Measurements from ENCODE around the gene USP49.

Gene USP49

DNA sequence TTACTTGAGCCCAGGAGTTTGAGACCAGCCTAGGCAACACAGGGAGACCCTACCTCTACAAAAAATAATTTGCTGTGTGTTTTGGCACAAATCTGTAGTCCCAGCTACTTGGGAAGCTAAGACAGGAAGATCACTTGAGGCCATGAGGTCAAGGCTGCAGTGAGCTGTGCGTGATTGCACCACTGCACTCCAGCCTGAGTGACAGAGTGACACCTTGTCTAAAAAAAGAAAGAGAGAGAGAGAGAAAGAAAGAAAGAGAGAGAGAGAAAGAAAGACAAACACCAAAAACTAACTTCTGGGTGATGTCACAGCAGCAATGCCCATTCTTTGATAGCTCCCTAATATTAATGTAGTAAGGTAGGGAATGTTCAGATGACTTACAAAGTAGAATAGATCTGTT lies 20.4 kb downstream of the USP49 start:
- DNase-seq (ENCODE audit: low read depth in 2 of 2): no peak

DNA sequence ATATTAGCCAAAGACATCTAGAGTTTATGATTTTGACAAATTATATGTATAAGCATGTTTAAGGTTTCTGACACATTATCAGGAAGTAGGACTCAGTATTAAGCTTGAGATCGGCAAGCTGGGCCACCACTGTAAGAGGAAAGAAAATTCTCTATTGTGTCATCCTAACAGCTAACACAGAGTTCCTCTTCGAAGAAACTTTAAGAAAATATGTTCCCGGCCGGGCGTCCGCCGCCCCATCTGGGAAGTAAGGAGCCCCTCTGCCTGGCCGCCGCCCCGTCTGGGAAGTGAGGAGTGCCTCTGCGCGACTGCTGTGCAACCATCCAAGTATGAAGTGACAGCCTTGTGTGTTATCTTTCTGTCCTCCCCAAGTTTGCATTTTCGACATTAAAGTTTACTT lies 23.0 kb downstream of the USP49 start:
- no peak for DNase-seq (ENCODE audit: low read depth in 2 of 2)

DNA sequence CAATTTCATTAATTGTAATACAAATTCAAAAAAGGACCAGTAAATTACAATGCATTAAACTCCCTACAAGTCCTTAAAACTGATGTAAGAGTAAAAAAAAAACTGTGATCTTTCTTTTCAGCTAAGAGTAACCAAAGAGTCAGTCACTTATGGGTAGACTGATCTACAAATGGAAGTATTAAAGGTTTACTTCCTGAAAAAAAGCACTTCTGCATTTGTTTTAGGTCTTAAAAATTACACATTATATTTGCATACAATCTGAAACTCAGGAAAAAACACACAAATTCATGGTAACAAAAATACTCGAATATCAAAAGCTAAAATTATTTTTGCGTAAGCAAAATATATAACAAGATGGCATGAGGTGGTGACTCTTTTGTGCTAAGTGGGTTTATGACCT lies 23.5 kb downstream of the USP49 start:
- no peak for DNase-seq (ENCODE audit: low read depth in 2 of 2)

DNA sequence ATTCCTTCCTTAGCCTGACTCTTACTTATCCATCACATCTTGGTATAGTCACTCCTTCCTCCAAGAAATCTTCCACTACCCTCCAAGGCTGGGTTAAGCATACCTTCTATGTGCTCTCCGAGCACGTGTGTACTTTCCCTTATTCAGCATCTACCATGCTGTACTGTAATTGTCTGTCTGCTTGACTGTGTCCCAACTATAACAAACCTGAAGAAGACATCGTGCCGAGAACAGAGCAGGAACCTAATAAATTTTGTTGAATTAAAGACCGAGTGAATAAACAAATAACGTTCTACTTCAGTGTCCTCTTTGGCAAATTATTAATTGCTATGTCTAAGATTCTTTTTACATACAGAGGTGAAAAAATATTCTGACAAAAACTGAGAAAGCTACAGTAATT lies 35.8 kb downstream of the USP49 start:
- DNase-seq (ENCODE audit: low read depth in 2 of 2): no peak

DNA sequence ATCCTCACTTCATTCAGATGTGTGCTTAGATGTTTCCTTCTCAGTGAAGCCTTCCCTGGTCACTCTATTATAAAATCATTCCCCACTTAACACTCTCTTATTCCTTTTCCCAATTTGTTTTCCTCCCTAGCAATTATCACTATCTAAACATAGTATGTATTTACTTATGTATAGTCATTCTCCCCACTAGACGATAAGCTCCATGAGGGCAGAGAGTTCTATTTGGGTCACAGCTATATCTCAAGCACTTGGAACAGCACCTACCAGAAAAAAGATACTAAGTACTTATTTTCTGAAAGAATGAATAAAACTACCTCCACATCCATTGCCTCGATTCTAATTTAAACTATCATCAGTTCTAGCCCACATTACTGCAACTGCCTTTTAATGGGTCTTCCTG lies 36.5 kb downstream of the USP49 start:
- no peak for DNase-seq (ENCODE audit: low read depth in 2 of 2)

DNA sequence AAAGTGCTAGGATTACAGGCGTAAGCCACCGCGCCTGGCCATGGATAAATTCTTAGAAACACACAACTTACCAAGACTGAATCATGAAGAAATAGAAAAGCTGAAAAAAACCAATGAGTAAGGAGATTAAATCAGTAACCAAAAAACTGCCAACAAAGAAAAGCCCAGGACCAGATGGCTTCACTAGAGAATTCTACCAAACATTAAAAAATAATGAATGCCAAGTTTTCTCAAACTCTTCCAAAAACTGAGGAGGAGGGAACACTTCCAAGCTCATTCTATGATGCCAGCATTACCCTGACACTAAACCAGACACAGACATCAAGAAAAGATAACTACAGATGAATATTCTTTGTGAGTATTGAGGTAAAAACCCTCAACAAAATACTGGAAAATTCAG lies 44.3 kb downstream of the USP49 start:
- no peak for DNase-seq (ENCODE audit: low read depth in 2 of 2)

DNA sequence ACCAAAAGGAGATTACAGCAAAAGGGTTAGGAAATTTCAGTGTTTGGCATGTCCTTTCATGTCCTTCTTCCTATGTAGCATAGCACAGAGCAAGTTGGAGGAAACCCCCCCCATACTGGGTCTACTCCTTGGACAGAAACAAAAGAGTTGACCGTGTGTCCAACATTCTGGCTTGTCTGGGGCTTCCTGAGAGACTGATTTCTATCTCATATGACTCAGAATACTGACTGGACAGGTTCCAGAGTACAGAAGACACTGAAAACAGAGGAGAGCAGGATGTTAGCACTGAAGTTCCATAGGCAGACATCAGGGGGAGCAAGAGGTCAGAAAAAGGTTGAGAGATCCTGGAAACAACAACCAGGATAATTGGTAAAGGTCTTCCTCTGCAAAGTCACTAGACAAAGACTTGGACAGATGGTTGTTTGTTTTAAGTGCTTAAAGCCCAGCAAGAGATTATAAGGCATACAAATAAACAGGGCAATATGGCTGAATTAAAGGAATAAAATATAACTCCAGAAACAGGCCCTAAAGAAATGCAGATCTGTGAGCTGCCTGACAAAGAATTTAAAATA lies 48.4 kb downstream of the USP49 start:
- peak; percentile 5 to 7 for DNase-seq (ENCODE audit: low read depth in 2 of 2)

DNA sequence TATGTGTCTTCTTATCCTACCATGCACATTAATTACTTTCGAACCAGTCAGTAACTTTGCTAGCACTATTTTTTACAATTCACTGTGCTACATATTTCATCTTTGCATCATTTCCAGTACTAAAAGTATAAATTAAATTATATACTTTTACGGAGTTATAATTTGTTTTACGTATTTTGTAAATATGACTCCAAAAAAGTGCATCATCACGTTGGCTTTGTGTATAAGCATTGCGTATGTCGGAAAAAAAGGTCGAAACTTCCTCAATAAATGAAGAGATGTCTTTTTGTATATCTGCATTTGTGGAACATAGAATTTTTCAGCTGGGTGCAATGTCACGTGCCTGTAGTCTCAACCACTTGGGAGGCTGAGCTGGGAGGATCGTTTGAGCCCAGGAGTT lies 52.0 kb downstream of the USP49 start:
- no peak for DNase-seq (ENCODE audit: low read depth in 2 of 2)

DNA sequence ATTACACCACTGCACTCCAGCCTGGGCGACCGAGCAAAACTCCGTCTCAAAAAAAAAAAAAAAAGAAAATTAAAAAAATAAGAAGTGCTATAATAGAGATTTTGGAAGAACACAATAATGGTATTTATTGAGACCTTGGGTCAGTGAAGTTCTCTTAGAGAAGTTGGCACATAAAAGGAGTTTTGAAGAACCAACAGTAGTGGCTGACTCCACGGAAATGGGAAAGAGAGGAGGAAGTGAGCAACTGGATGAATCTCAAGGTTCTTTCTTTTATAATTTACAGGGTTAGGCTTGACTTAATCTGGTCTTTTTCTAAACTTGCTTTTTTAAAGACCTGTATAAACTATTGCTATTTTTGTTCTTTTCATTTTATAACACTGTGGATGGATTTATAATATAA lies 54.8 kb downstream of the USP49 start:
- no peak for DNase-seq (ENCODE audit: low read depth in 2 of 2)

DNA sequence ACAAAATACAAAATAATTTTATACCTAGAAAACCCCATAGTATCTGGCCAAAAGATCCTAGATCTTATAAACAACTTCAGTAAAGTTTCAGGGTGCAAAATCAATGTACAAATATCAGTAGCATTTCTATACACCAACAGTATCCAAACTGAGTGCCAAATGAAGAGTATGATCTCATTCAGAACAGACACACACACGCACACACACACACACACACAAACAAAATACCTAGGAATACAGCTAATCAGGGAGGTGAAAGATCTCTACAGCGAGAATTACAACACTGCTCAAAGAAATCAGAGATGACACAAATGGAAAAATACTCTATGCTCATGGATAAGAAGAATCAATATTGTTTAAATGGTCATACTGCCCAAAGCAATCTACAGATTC lies 58.5 kb downstream of the USP49 start:
- DNase-seq (ENCODE audit: low read depth in 2 of 2): no peak

DNA sequence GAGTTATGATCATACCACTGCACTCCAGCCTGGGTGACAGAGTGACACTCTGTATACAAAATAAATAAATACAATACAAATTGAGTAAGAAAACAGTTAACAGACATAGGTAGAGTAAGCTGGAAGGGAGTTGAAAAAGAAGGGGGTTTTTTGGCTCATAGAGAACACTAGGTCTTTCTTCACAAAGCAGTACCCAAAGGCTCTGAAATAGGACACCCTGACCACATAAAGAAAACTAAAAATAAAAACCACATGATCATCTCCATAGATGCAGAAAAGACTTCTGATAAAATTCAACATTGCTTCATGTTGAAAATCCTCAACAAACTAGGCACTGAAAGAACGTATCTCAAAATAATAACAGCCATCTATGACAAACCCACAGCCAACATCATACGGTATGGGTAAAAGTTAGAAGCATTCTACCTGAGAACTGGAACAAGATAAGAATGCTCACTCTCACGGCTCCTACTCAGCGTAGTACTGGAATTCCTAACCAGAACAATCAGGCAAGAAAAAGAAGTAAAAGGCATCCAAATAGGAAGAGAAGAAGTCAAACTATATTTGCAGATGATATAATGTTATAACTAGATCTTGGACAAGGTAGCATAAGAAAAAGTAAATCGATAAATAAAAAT lies 59.0 kb downstream of the USP49 start:
- no peak for DNase-seq (ENCODE audit: low read depth in 2 of 2)

DNA sequence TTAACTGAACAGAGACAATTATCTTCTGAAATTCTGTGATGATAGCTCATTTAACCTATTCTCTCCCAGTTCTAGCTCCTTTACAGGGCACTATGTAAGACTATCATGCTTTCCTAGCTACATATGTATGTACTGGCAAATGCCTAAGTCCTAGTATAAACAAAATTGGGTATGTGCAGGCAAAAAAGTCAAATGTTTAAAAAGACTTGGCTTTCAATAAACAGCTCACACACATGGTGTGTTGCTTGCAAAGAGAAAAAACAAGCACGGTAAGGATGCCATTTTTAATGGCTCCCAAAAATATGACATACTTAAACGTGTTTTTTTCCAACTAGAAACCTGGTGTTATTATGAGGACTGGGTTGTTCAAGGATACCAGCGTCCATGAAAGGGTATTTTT lies 62.9 kb downstream of the USP49 start:
- DNase-seq (ENCODE audit: low read depth in 2 of 2): no peak

DNA sequence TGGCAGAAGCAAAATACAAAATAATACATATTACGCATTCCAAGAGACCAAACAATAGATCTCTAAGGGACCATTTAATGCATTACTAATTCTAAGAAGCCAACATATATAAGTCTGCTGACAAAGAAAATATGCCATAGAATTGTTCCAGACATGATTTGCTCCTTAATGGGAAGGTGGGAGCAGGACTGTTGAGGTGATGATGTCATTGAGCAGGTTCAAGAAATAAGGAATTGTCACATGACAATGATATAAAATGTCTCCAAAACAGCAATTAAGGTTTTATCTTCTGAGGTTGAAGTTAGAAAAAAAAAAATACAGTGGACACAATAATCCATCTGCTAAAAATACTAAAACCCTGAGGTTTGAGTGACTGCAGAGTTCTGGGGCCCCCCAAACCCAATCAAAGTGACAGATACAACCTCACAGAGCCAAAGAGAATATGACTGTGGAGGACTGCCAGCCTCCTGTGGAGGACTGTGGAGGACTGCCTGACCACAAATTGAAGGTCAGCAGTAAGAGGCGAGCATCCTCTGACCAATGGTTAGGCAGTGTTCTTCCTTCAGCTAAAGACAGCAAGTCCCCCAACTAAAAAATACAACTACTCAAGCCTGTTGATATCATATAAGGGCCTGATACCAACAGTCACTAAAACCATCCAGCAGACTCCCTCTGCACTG lies 68.7 kb downstream of the USP49 start:
- DNase-seq (ENCODE audit: low read depth in 2 of 2): no peak

DNA sequence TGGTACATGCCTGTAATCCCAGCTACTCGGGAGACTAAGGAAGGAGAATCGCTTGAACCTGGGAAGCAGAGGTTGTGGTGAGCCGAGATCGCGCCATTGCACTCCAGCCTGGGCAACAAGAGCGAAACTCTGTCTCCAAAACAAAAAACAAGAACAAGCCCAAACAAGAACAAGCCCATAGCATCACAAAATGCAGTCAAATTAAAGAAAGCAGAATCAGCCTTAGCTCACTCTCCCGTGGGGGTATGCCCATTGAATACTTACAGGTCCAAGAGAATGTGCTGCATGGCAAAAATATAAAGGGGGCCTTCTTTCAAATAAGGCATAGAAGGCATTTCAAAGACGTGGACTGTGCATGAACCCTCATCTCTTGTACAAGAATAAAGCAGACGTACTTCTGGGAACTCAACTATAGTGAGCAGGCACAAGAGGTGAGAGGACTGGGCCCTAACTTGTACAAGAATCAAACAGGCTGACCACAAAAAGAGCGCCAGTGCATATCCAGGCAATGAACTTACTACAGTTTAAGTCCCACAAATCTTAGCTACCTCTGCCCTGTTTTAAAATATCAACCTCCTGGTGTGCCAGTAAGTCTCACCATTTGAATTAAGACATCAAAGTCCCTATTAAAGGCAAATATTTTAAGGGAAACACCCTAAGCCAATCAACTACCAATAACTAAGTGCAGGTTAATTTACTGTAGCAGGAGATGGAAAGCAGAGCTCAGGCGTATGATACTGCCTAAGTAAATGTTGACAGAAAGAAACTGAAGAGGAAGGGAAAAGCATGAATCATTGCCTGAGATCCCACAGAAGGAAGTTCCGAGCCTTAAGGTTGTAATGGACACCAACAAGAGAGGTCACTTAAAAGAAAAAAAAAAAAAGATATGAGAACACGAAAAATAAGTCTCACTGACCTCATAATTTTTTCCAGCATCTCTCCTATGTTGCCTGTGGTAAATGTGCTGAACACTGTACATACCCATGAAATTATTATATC lies 70.3 kb downstream of the USP49 start:
- no peak for DNase-seq (ENCODE audit: low read depth in 2 of 2)

DNA sequence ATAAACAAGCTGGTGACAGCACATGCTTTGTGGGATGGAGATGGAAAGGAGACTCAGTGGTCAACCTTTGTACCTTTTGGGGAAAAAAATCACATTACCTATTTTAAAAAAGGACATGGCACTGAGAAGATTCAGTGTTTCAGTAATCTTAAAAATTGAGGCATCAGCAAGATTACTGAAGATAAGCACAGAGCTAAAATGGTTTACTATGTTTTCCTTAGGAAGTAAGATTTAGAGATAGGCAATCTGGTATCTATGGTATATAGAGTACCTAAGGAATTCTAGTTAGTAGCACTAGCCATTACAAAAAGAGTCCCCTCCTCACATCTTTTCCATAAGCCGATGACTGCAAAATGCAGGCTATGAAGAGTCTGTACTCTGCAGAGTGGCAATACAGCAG lies 72.0 kb downstream of the USP49 start:
- no peak for DNase-seq (ENCODE audit: low read depth in 2 of 2)

DNA sequence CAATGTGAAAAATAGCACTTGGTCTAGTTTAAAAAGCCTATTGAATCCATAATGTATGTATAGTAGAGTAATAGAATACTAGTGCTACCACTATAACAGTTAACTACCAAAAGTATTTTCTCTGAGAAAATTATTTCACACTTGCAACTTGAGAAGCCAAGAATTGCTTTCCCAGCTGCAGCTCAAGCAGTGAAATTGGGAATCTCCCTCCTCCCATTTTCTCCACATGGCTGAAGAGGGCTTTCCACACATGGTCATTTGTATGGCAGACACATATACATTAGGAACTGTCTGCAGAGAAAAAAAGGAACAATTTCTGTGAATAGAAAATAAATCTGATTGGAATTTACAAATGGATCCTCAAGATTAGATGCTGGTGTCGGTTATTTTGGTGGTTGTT lies 73.2 kb downstream of the USP49 start:
- no peak for DNase-seq (ENCODE audit: low read depth in 2 of 2)

DNA sequence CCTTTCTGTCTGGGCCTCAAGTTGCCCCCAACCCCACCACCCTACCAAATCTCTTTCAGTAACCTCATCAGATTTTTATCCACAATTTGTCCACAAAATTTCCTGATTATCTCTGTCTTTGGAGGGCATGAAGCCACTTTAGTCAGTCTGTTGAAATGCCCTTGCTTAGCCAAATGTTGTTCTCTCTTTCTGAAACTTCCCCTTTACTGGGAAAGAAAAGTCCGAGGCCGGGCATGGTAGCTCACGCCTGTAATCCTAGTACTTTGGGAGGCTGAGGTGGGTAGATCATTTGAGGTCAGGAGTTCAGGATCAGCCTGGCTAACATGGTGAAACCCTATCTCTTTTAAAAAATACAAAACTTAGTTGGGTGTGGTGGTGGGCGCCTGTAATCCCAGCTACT lies 73.9 kb downstream of the USP49 start:
- DNase-seq (ENCODE audit: low read depth in 2 of 2): no peak

DNA sequence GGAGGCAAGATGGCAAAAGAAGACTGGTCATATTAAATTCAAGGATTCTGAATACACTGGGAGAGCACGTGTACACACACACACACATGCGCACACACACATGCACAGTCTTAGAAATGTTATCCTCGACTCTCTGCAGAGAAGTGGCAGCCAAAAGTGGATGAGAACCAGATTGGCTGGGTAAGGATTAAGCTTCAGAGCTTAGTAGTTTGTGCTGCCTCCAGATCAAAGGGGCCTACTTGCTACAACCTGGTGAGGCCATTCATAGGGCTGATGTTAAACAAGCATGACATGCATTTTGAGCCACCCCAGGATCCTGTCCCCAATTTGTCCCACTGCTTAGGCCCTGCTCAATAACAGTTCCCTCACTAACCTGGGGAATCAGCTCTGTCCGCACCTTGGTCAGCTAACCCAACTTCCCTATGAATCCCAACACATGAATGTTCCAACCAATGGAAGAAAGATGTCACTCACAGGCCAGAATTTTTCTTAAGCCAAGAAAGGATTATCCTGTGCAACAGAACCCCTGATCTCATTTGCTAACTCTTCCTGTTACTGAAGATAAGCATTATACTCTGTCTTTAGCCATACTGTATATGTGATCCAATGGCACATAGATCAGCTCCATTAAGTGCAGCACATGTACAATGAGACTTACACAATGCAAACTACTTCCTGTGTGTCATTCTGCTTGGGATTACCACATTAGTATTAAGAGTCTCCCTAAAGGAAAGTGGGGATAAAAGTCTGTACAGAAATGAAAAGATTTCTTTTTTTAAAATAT lies 76.7 kb downstream of the USP49 start:
- no peak for DNase-seq (ENCODE audit: low read depth in 2 of 2)

DNA sequence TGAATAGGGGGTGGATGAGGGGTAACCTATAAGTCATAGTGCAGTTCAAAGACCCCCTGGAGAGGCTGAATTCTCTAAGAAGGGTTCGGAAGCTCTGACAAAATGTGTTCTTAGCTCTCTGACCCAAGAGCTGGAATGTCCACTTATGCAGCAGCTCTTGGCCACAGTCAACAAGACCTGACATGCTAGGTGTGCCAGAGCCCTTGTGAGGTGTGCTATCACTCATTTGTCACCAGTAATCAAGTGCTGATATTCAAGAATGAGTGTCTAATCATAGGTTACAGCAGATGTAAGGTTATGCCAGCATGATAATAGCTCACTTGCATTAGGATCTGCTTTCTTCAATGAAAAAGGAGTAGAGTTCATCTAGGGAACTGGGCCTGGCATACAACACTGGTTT lies 79.6 kb downstream of the USP49 start:
- no peak for DNase-seq (ENCODE audit: low read depth in 2 of 2)

DNA sequence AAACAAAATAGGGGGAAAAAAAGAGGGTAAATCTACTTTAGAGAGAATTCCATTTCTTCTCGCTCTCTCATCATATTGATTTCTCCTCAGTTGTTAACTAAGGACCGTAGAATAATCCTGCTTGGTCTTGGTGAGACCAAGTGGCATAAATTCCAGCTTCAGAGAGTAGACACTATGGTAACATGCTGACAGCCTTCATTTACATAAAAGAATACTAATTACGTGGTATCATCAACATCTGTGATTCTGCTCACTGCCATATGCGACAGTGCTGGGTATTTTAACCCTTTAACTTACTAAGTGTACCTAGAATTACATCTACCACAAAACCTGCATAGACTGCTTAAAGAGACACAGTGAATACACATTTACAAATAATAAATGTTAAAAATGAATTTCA lies 80.5 kb downstream of the USP49 start:
- DNase-seq (ENCODE audit: low read depth in 2 of 2): no peak

DNA sequence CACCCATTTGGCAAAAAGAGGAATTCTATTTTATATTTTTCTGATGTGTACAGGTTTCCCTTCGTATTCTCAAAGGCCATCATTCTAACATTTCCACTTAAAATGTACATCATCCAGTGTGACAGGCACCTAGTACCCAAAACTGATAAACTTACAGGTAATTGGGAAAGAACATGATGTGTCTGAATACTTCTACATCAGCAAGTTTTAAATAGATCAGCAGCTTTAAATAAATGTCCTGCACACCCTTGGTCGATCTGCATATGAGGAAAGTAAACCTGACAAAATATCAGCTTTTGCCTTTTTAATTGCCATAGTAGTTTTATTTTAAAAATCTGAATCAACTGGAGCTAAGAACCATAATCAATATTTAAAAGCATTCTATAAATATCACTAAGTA lies 81.2 kb downstream of the USP49 start:
- DNase-seq (ENCODE audit: low read depth in 2 of 2): no peak

DNA sequence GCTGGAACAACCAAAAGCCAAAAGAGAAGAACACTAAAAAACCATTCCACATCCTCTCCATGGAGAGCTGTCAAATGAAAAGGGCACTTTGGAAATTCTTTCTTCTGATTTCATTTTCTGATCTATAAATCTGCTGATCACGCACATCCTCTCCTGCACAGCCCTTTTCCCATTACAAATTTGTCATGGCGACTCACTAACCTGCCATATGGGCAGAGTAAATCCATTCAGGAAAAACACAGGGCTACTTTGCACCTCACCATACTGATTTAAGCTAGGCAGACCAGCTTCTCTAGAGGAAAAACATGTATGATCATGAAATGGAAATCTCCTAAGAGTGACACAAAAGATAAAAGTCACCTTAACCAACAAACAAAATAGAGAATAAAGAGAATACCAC lies 81.7 kb downstream of the USP49 start:
- no peak for DNase-seq (ENCODE audit: low read depth in 2 of 2)

All from stimulated activated CD8-positive, alpha-beta memory T cell treated with anti-CD3 and anti-CD28 coated beads, Interleukin-15, amount 100 ng/mL, for 48 hours (primary cell).